Peyer's patch (tissue), 4 donors: Measurements from ENCODE around the gene TXNRD2.

Experiments
- CTCF ChIP-seq, 6 experiments: fragments of 450-650 bp in 4 of 6; fragments of 200-600 bp in 2 of 6; sonication (generic) in 1 of 6; IDR thresholded peaks; one replicate each; pipeline ENCODE4 v1.5.1; 2017 to 2019; ENCODE audit warnings: antibody characterized with exemption in 6 of 6, mild to moderate bottlenecking in 3 of 6, moderate library complexity in 1 of 6
- POLR2A ChIP-seq, 2 donors: fragments of 450-650 bp; IDR thresholded peaks; one replicate each; pipeline ENCODE4 v1.5.1; 2017; ENCODE audit warnings: antibody characterized with exemption in 2 of 2, mild to moderate bottlenecking in 2 of 2, moderate library complexity in 2 of 2

GRCh38 chr22:19873960-19874306, 67.7 kb downstream of the TXNRD2 start:
- no peak for TF ChIP-seq CTCF (IDR thresholded peaks at IDR 0.05)
- TF ChIP-seq POLR2A (IDR thresholded peaks at IDR 0.05), result no peak
